Activated naive CD8-positive, alpha-beta T cell treated with anti-CD3 and anti-CD28 coated beads, Interleukin-2, amount 50 U/mL, for 24 hours (primary cell): ENCODE results near the gene OR1N2.
A peak's percentile ranks its signal among the peaks of the same experiment; 100 is the strongest.
"Not testable (repeated sequence)": the region's sequence is repeated elsewhere in the genome, so short reads cannot be mapped to it uniquely, and the experiment has no call there.

Experiments
- ATAC-seq: fragments of 150-1000 bp; cut with Tn5 transposase; one replicate; pipeline ENCODE4 v1.10.0; 2021
- DNase-seq: peaks from one replicate; pipeline ENCODE4 v3.0.0; 2021
- H3K27ac Mint-ChIP-seq: one replicate; pipeline ENCODE4 v1.8.0; 2021; ENCODE audit warnings: mild to moderate bottlenecking, mixed read lengths
- H3K27me3 Mint-ChIP-seq: one replicate; pipeline ENCODE4 v1.8.0; 2021; ENCODE audit warnings: mixed read lengths
- H3K36me3 Mint-ChIP-seq: one replicate; pipeline ENCODE4 v1.8.0; 2021; ENCODE audit warnings: low read depth, mixed read lengths
- H3K4me1 Mint-ChIP-seq: one replicate; pipeline ENCODE4 v1.8.0; 2021; ENCODE audit warnings: mixed read lengths
- H3K4me3 Mint-ChIP-seq: one replicate; pipeline ENCODE4 v1.8.0; 2021; ENCODE audit warnings: mild to moderate bottlenecking, moderate library complexity, mixed read lengths
- H3K9me3 Mint-ChIP-seq: one replicate; pipeline ENCODE4 v1.8.0; 2021; ENCODE audit warnings: mixed read lengths

Gene OR1N2

DNA sequence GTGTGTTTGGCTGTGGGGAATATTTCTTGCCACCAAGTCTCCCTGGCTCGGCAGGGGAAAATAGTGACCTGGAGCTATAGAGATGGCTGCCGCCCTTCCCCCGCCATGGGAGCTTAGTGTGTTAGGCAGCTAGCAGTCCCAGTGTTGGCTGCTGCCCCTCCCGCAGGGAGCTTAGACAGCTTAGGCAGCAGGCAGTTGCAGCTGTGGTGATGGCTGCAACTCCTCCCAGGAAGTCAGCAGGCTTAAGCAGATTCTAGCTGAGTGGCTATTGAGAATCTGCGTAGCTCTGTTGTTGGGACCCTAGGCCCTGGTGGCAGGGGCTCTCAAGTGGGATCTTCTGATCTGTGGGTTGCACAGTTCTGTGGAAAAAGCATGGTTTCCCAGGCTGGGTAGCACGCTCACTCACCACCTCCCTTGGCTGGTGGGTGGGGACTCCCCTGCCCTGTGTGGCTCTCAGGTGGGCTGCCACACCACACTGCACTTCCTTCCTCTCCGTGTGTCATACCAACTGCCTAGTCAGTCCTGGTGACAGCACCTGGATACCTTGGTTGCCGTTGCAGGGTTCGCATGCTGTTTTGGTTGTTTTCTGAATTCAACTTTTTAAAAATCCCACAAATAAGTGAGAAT lies 9.3 kb downstream of the OR1N2 start:
- peak; percentile 77 for ATAC-seq
- Mint-ChIP-seq H3K4me1 (peaks cover 11% of the 10 kb centered on the region), H3K36me3 (no peaks in the 10 kb centered on the region), H3K4me3 (no peak overlapping the region), H3K9me3 (peaks cover 12% of the 10 kb centered on the region), H3K27ac (no peak overlapping the region), H3K27me3 (peaks cover 2% of the 10 kb centered on the region)
- DNase-seq: peak; percentile 25

DNA sequence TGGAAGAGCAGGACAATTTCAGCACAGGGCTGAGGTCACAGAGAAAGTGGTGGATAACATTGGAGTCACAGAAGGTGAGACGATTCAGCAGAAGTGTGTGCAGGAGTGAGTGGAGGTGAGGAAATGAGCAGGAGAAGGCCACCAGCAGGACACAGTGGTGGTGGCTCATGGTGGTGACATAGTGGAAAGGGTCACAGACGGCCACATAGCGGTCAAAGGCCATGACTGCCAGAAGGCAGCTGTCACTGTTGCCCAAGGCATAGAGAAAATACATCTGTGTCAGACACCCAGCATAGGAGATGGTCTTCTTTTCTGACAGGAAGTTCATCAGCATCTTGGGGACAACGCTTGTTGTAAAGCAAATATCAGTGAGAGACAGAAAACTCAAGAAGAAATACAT lies 15.0 kb downstream of the OR1N2 start:
- Mint-ChIP-seq H3K27me3 (peaks cover 6% of the 10 kb centered on the region), H3K4me1 (peaks cover 14% of the 10 kb centered on the region), H3K27ac (no peak overlapping the region), H3K9me3 (peaks cover 4% of the 10 kb centered on the region), H3K4me3 (no peak overlapping the region), H3K36me3 (no peaks in the 10 kb centered on the region)
- DNase-seq (no peak), ATAC-seq (no peak)

DNA sequence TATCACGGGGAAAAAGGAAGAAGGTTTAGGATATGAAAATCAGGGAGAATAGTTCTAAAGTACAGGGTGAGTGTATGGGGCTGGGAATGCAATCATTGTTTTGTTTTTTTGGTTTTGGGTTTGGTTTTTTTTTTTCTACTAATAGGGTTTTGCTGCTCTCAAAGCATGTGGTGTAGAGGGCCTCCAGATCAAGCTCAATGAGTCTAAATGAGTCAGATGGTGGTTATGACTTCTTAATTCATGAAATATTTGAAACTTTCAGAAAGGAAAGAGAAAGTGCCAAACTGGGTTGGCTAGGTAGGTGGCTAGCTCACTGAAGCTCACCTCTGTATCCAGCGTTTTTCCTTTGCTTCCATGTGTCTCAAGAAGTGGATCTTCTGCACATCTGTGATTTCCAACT lies 19.5 kb downstream of the OR1N2 start:
- Mint-ChIP-seq H3K4me3 (no peak overlapping the region), H3K4me1 (peaks cover 14% of the 10 kb centered on the region), H3K27ac (peak overlapping the region; percentile 24), H3K27me3 (peaks cover 6% of the 10 kb centered on the region), H3K9me3 (peaks cover 5% of the 10 kb centered on the region), H3K36me3 (peaks cover 2% of the 10 kb centered on the region)
- peak; percentile 89 for ATAC-seq
- no peak for DNase-seq

DNA sequence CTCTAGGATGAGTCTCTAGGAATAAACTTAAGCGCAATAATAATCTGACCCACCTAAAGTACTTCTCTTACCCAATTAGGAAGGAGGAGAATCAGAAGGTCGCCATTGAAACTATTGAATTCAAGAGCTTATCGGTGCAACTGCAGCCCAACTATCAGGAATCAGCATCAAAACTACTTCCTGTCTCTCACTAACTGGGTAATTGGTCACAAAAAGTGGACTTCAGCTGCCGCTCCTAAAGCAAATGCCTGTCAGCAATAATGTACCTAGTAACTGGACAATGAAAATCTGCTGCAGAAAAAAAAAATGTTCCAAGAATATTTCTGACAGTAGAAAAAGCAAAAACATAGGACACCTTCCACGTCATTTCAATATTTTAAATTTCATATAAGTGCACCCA lies 27.0 kb downstream of the OR1N2 start:
- Mint-ChIP-seq H3K4me3 (no peak overlapping the region), H3K27ac (no peak overlapping the region), H3K4me1 (no peaks in the 10 kb centered on the region), H3K27me3 (peaks cover 5% of the 10 kb centered on the region), H3K36me3 (peaks cover 2% of the 10 kb centered on the region), H3K9me3 (peaks cover 5% of the 10 kb centered on the region)
- DNase-seq: no peak
- no peak for ATAC-seq

DNA sequence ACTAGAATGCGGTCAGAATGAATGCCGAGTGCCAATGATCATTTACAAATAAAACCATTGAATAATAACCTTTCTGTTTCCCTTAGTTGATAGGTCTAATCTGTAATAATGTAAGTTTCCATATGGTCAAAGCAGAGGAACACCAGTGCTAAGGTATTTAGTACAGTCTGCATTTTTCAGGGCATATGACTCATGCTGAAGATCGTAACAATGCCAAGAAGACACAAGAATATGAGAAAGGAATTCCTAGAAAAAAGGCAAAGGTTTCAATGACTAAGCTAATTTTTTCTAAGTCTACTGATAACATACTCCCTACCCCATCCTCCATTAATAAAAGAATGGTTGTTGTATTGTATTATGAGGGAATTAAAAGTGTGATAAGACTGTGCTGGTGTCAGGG lies 27.4 kb downstream of the OR1N2 start:
- DNase-seq (no peak), ATAC-seq (no peak)
- Mint-ChIP-seq H3K4me1 (no peaks in the 10 kb centered on the region), H3K27me3 (peaks cover 5% of the 10 kb centered on the region), H3K9me3 (peaks cover 5% of the 10 kb centered on the region), H3K27ac (no peak overlapping the region), H3K4me3 (no peak overlapping the region), H3K36me3 (peaks cover 2% of the 10 kb centered on the region)

DNA sequence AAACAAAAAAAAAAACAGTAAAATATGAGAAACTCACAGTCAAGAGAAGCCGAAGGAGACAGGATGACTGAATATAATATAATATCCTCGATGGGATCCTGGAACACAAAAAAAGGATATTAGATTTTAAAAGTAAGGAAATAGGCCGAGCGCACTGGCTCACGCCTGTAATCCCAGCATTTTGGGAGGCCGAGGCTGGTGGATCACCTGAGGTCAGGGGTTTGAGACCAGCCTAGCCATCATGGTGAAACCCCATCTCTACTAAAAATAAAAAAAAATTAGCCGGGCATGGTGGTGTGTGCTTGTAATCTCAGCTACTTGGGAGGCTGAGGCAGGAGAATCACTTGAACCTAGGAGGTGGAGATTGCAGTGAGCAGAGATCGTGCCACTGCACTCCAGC lies 30.4 kb downstream of the OR1N2 start, which contains the start of gene OR1L8:
TSS of gene OR1L8 (minus strand) at position 101 of the 400 bp plus-strand sequence. CDS start 14,907 bp downstream, outside the sequence.
- H3K36me3 Mint-ChIP-seq, H3K27me3 Mint-ChIP-seq, DNase-seq, H3K4me1 Mint-ChIP-seq, ATAC-seq, H3K9me3 Mint-ChIP-seq, H3K27ac Mint-ChIP-seq, H3K4me3 Mint-ChIP-seq: not testable (repeated sequence)
